HG02981 (cell line): ENCODE data around the gene CFH.
"Not testable (repeated sequence)": the region's sequence is repeated elsewhere in the genome, so short reads cannot be mapped to it uniquely, and the experiment has no call there.

ENCODE experiments used
- ATAC-seq: cut with Tn5 transposase; IDR thresholded peaks from one replicate; pipeline ENCODE4 v1.9.1; 2021; ENCODE audit warnings: mild to moderate bottlenecking, moderate library complexity; ENCODE audit not compliant: unreplicated experiment

CFH gene

DNA sequence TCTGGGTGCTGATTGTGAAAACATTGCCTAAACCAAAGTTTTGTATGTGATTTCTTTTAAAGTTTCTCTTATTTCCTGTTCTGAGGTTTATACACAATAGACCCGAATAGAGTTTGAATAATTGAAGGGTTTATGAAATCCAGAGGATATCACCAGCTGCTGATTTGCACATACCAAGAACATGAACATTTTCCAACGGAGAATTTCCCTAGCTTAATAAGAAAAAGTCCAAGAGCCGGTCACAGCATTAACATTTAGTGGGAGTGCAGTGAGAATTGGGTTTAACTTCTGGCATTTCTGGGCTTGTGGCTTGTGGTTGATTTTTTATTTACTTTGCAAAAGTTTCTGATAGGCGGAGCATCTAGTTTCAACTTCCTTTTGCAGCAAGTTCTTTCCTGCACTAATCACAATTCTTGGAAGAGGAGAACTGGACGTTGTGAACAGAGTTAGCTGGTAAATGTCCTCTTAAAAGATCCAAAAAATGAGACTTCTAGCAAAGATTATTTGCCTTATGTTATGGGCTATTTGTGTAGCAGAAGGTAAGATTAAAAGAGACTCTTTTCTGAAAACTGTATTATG lies at the start of gene CFH:
Gene CFH (plus strand): TSS at position 407 of the 579 bp plus-strand sequence. CDS start 75 bp downstream, at position 482.
- ATAC-seq: no peak

DNA sequence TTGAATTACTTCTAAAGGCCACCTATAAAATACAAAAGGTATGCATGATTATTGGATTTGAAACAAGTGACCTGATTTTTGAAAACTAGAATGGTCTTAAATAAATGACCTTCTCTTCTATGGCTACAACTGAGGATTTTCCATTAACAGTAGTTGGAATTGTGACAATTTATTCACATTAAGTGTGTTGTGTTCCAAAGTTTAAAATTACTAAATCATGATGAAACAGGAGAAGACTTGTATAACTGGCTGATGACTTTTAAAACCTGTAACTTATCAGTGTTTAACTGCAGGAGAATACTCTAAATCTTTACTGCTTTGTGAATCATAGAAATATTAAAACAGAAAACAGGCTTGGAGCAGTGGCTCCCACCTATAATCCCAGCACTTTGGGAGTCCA lies 48.2 kb upstream of the CFH start:
- ATAC-seq: no peak

DNA sequence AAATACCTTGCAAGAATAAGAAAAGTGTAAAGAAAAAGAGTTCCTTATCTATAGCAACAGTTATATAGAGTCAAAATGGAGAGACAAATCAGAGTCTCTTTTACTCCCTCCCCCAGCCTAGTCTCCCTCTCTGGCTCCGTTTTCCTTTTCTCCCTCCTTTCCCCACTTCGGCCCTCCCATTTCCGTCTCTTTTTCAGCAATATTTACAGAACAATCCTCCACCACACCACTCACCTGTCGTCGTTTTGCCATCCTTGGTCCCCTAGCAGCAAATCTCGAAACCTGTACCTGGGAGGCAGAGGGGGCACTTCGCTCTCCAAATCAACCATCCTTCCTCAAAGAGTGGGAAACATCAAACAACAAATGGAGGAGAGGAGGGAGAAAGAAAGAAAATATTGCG lies 43.9 kb upstream of the CFH start:
- no peak for ATAC-seq

DNA sequence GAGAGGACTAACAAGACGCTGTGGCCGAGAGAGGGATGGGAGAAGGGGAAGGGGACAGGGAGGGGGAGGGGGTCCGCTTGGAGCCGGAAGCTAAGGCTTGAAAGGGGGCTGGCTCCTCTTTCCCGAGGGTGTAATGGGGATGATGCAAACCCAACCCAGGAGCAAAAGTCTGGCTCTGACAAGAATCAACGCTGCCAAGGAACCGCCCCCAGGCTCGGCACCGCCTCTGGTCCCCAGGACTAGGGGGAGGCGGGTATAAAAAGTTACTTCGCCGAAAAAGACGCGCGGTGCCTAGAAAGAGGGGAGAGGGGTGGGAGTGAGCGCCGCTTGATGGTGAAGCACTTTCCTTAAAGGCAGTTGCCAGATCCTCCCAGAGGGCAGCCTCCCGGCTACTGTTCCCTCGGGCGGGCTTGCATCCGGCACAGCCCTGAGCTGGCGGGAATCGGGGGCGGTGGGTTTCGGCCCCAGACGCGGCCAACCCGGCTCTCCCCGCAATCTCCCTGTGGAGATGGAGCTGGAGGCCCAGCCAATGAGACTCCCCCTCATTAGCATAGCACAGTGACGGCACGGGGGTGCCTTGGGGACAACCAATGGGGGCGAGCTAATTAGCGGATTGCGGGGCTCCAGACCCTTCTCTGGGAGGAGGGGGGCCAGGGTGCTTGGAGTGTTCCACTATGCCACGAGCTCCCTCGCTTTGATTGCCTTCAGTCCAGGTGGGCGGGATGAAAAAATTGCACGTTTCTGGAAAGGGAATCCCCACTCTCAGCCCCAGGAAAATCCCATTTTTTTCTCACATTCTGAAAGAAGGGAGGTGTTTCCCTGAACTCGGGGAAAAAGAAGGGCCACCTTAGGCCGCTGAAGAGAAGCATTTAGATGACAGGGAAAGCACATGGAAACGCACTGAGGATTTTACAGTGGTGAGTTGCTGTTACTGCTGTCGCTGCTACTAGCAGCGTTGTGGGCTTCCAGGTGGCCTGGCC lies 43.2 kb upstream of the CFH start, which contains the start of gene KCNT2:
Gene KCNT2 (minus strand): TSS at position 51 of the 980 bp plus-strand sequence. CDS start 131 bp downstream, outside the sequence.
- no peak for ATAC-seq

GRCh38 chr1:196609370-196609737 lies 42.5 kb upstream of the CFH start:
- ATAC-seq: no peak

GRCh38 chr1:196611873-196612272 lies 40.0 kb upstream of the CFH start:
- no peak for ATAC-seq

- ATAC-seq: no peak
Measured at GRCh38 chr1:196619721-196620120, 32.1 kb upstream of the CFH start.

- ATAC-seq: no peak
Measured at GRCh38 chr1:196623079-196623478, 28.8 kb upstream of the CFH start.

GRCh38 chr1:196628838-196629237 lies 23.0 kb upstream of the CFH start:
- no peak for ATAC-seq

DNA sequence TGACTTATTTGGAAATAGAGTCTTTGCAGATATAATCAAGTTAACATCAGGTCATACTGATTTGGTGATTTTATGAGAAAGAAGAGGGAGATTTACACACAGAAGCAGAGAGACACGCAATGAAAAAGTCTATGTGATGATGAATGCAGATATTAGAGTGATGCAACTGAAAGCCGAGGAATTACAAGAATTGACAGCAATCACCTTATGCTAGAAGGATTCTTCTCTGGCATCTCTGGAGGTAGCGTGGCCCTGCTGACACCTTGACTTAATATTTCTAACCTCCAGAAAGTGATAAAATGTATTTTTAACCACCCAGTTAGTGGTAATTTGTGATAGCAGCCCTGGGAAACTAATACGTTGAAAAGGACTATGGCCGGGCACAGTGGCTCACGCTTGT lies 14.2 kb upstream of the CFH start:
- no peak for ATAC-seq

GRCh38 chr1:196638466-196638865 lies 13.4 kb upstream of the CFH start:
- no peak for ATAC-seq

GRCh38 chr1:196639291-196639690 lies 12.6 kb upstream of the CFH start:
- ATAC-seq: not testable (repeated sequence)

- no peak for ATAC-seq
Measured at GRCh38 chr1:196640976-196641375, 10.9 kb upstream of the CFH start.

DNA sequence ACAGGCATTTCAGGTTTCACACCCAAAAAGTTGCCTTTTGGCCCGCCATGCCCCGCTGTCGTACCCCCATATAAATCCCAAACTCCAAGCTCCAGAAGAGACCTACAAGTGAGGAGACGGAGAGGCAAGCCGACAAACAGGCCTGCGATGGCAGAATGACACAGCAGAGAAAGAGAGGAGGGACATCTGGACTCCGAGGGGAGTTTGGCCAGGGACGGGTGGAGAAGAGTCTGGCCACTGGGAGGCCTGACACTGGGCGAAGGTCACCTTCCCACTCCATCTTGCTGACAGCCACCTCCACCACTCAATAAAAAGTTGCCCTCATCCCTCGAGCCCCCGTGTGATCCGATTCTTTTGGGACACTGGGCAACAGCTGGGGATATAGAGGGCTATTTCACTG lies 1.9 kb upstream of the CFH start:
- ATAC-seq: no peak

- ATAC-seq: no peak
Measured at GRCh38 chr1:196650403-196650802, 1.4 kb upstream of the CFH start.

- ATAC-seq: no peak
Measured at GRCh38 chr1:196651079-196651478, 764 bp upstream of the CFH start.

DNA sequence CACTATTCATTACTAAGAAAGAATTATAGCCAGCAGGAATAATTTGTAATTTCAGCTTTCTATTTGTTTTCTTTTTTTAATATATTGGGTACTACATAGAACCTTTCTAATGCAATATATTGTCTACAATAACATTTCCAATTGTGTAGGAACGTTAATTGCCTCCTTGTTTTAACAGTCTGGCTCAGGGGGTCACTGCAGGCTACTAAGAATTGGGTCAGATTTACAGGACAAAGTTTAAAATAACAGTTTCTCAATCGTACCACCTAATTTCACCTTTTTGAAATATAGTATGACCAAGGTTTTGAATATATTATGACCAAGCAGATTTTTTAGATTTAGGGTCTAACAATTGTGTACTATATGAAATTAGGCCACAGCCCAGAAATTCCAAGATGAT lies 2.4 kb downstream of the CFH start:
- ATAC-seq: no peak

- ATAC-seq: no peak
Measured at GRCh38 chr1:196655071-196655470, 3.2 kb downstream of the CFH start.

- no peak for ATAC-seq
Measured at GRCh38 chr1:196655494-196655893, 3.7 kb downstream of the CFH start.

DNA sequence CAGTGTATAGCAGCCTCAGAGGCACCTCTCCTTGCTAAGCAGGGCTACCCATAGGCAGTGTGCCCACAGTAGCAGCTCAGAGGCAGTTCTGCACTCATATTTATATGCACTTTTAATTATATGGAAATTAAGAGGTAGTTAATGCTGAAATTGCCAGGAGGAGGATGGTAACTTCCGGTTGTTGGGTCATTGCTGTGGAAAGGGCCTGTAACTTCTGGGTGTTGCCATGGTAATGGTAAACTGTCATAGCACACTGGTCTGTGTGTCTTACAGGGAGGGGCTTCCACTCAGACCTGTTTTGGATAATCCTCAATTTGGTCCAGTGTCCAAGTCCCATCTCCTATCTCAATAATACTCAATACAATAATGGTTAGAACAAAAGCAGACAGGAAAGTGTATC lies 7.6 kb downstream of the CFH start:
- ATAC-seq: no peak

DNA sequence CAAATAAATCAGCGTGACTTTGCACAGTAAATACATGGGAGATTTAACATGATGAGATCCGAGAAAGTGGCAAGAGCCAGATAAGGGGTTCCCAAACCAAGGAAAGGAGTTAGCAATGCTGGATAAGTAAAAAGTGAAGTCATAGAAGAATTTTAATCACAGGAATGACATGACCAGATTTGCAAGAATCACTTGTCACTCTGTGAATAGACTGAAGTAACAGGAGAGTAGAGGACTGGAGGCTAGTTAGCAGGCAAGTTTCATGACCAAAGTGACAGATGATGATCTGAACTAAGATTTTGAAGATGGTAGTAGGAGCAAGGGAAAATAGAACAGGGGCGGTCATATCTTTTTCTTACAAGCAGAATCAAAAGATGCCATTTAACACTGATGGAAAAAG lies 8.4 kb downstream of the CFH start:
- no peak for ATAC-seq

DNA sequence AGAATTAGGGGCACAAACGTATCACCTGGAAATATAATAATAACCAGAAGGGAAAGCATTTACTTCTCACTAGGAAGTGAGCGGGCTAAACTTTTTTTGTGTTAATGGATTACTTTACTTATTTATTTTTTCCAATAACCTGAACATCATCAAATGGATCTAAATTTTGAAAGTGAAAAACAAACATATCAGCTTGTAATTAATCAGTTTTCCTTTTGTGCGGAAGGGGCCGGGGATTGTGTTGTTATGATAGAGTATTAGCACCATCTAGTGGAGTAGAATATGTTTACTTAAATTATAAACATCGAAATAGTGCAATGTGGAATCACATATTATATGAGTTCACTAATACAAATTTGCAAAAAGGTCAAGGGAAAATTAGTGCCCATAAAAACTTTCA lies 9.0 kb downstream of the CFH start:
- peak; percentile 67 for ATAC-seq
